ENCODE measurements around the gene MEPCE.

DNA sequence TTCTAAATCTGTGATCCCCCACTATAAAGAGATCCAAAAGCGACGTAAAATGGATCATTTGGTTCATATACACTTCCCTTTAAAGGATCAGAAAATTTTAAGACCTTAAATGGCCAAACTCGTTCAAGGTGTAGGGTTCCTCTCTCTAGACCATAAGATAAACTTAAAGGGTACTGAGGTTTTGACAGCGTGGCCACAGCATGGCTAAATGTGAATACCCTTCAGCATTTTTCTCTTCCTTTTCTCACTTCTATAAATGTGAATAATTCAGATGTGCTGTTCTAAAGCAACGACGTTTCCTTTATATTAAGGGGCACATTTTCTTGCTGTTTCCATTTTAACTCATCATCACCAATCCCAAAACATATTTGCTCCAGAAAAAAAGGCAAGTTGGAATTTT is 6.3 kb upstream of the MEPCE start:
- TF ChIP-seq, protein P1, sequence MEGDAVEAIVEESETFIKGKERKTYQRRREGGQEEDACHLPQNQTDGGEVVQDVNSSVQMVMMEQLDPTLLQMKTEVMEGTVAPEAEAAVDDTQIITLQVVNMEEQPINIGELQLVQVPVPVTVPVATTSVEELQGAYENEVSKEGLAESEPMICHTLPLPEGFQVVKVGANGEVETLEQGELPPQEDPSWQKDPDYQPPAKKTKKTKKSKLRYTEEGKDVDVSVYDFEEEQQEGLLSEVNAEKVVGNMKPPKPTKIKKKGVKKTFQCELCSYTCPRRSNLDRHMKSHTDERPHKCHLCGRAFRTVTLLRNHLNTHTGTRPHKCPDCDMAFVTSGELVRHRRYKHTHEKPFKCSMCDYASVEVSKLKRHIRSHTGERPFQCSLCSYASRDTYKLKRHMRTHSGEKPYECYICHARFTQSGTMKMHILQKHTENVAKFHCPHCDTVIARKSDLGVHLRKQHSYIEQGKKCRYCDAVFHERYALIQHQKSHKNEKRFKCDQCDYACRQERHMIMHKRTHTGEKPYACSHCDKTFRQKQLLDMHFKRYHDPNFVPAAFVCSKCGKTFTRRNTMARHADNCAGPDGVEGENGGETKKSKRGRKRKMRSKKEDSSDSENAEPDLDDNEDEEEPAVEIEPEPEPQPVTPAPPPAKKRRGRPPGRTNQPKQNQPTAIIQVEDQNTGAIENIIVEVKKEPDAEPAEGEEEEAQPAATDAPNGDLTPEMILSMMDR (optimal IDR thresholded peaks at IDR 0.05 in 1 of 3, IDR thresholded peaks at IDR 0.05 in 1 of 3, conservative IDR thresholded peaks at IDR 0.05 in 1 of 3; ENCODE audit: extremely low read depth in 1 of 3, insufficient read depth in 2 of 3, low read length in 3 of 3) = no peak
- TF ChIP-seq EZH2 (IDR thresholded peaks at IDR 0.05; ENCODE audit: low read length) = no peak
